Activated naive CD4-positive, alpha-beta T cell treated with anti-CD3 and anti-CD28 coated beads for 36 hours (primary cell): ENCODE results near the gene FAM161A. TPM values are rescaled to one million over a fixed set of nuclear protein-coding genes. Genes with fewer than 3 reads are reported as not detected.
"Not testable (repeated sequence)": the region's sequence is repeated elsewhere in the genome, so short reads cannot be mapped to it uniquely, and the experiment has no call there.

Experiments used
- CTCF ChIA-PET: fragments of 350-600 bp; sonication (Branson Sonifier 250); formaldehyde crosslinking; loops from one replicate; lab custom pipeline; 2021; ENCODE audit warnings: antibody characterized with exemption; lab: Charles Lee
- DNase-seq: peaks from one replicate; pipeline ENCODE4 v3.0.0-alpha.2; 2020
- H3K27ac Mint-ChIP-seq: one replicate; pipeline ENCODE4 v1.8.0; 2021; ENCODE audit warnings: mild to moderate bottlenecking, mixed read lengths
- H3K27me3 Mint-ChIP-seq: one replicate; pipeline ENCODE4 v1.8.0; 2021; ENCODE audit warnings: low read depth, mixed read lengths
- H3K36me3 Mint-ChIP-seq: one replicate; pipeline ENCODE4 v1.8.0; 2021; ENCODE audit warnings: low read depth, mixed read lengths
- H3K4me1 Mint-ChIP-seq: one replicate; pipeline ENCODE4 v1.8.0; 2021; ENCODE audit warnings: low read depth, mixed read lengths
- H3K4me3 Mint-ChIP-seq: one replicate; pipeline ENCODE4 v1.8.0; 2021; ENCODE audit warnings: mild to moderate bottlenecking, moderate library complexity, mixed read lengths
- H3K9me3 Mint-ChIP-seq: one replicate; pipeline ENCODE4 v1.8.0; 2021; ENCODE audit warnings: mixed read lengths
- intact Hi-C: fragments of 100-400 bp; cut with micrococcal nuclease; formaldehyde crosslinking; loops from one replicate; pipeline ENCODE4 v1.15.1; 2023
- total RNA-seq, 2 experiments: library from RNA; stranded (reverse); gene quantifications; one replicate each; pipeline ENCODE4 v1.2.3, GENCODE V29; 2021

Gene FAM161A
- 1 to 10 TPM; 4.0 to 5.0 TPM for total RNA-seq

GRCh38 chr2:61853847-61854563 is at the start of gene FAM161A:
FAM161A (minus strand) TSS chr2:61854060; CDS start chr2:61854041, 19 bp downstream.
- Mint-ChIP-seq H3K4me3 (peak within 1 kb of the TSS; percentile 93), H3K36me3 (peaks cover 11% of the 10 kb centered on the region), H3K27ac (peak within 1 kb of the TSS; percentile 91), H3K27me3 (no peaks in the 10 kb centered on the region), H3K4me1 (peaks cover 17% of the 10 kb centered on the region), H3K9me3 (no peaks in the 10 kb centered on the region)
- intact Hi-C loops = loop anchor here (1.0 to 10.0 kb wide), 16 partner anchors 34 to 1988 kb away; partner anchors contain the start of genes CCT4, COMMD1, EHBP1 and MDH1
- CTCF ChIA-PET = no interaction called here
- peak; percentile 83 for DNase-seq

- H3K4me1 Mint-ChIP-seq = peaks cover 3% of the 10 kb centered on the region
- H3K36me3 Mint-ChIP-seq = no peaks in the 10 kb centered on the region
- DNase-seq = no peak
- H3K27me3 Mint-ChIP-seq = no peaks in the 10 kb centered on the region
- intact Hi-C loops = no loop called here
- CTCF ChIA-PET = no interaction called here
- H3K9me3 Mint-ChIP-seq = no peaks in the 10 kb centered on the region
- H3K27ac Mint-ChIP-seq = no peak overlapping the region
- H3K4me3 Mint-ChIP-seq = no peak overlapping the region
Measured at GRCh38 chr2:61900281-61900680, 46.4 kb upstream of the FAM161A start.

GRCh38 chr2:61898810-61899209 is 45.0 kb upstream of the FAM161A start:
- H3K36me3 Mint-ChIP-seq = no peaks in the 10 kb centered on the region
- H3K27me3 Mint-ChIP-seq = no peaks in the 10 kb centered on the region
- H3K4me3 Mint-ChIP-seq = no peak overlapping the region
- intact Hi-C loops = no loop called here
- no peak overlapping the region for H3K27ac Mint-ChIP-seq
- no peaks in the 10 kb centered on the region for H3K4me1 Mint-ChIP-seq
- no peaks in the 10 kb centered on the region for H3K9me3 Mint-ChIP-seq
- peak; percentile 15 for DNase-seq
- CTCF ChIA-PET = no interaction called here

- Mint-ChIP-seq H3K4me1 (peaks cover 34% of the 10 kb centered on the region), H3K4me3 (peak within 1 kb of the TSS; percentile 99), H3K36me3 (peaks cover 33% of the 10 kb centered on the region), H3K9me3 (no peaks in the 10 kb centered on the region), H3K27ac (peak within 1 kb of the TSS; percentile 98), H3K27me3 (no peaks in the 10 kb centered on the region)
- CTCF ChIA-PET = no interaction called here
- peak; percentile 86 for DNase-seq
- intact Hi-C loops = loop anchor here (1.0 kb wide), 9 partner anchors 17 to 1132 kb away; partner anchors contain the start of genes B3GNT2, COMMD1, EHBP1 and FAM161A
Measured at GRCh38 chr2:61888267-61889055, 34.6 kb upstream of the FAM161A start, which contains the start of gene CCT4. CCT4 (minus strand) TSS chr2:61888656; CDS start chr2:61888507, 149 bp downstream.

DNA sequence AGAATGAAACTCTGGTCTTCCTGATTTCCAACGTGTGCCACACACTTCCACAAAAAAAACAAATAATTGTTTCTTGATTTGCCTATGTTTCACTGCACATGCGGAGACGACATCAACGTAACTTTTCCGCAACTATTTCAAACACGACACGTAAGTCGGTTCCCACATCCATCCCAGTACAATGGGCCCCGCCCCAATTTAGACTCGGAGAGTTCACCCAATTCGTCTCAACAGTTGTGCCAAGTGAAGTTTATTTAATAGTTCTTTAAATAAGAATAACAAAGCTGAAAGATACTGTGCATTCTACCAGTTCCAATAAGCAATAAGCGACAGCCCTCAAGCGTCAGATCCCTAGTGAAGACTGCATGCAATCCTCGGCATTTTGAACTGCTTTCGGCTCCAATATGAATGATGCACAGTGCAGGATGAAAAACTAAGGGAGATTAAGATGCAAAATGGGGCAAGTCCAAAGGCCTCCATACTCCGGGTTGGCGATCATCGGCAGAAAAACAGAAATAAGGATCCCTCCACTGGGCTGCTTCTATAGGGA is 33.9 kb upstream of the FAM161A start:
- Mint-ChIP-seq H3K9me3 (no peaks in the 10 kb centered on the region), H3K27ac (peak overlapping the region; percentile 98), H3K4me3 (peak overlapping the region; percentile 99), H3K27me3 (no peaks in the 10 kb centered on the region), H3K4me1 (peaks cover 34% of the 10 kb centered on the region), H3K36me3 (peaks cover 38% of the 10 kb centered on the region)
- intact Hi-C loops = loop anchor here (1.0 kb wide), 9 partner anchors 18 to 1131 kb away; partner anchors contain the start of genes B3GNT2, COMMD1, EHBP1 and FAM161A
- DNase-seq = peak; percentile 34
- CTCF ChIA-PET = no interaction called here

DNA sequence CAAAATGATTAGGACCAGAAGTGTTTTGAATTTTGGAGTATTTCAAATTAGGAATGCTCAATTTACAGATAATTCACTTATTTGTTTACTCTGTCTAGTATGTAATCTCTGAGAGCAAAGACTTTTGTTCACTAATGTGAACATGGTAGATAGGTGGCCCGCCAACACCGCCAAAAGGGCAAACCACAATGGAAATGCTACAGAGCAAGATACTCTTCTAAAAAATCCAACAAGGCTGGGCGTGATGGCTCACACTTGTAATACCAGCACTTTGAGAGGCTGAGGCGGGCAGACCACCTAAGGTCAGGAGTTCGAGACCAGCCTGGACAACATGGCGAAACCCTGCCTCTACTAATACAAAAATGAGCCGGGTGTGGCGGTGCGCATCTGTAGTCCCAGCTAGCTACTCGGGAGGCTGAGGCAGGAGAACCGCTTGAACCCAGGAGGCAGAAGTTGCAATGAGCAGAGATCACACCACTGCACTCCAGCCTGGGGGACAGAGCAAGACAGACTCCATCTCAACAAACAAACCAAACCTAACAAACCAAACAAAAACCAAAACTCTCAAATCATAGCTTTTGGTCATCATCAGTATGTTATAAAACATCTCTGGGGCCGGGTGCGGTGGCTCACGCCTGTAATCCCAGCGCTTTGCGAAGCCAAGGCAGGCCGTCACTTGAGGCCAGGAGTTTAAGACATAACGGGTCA is 32.2 kb upstream of the FAM161A start:
- H3K4me1 Mint-ChIP-seq = peaks cover 34% of the 10 kb centered on the region
- H3K4me3 Mint-ChIP-seq = peak overlapping the region; percentile 99
- CTCF ChIA-PET = no interaction called here
- H3K27ac Mint-ChIP-seq = peak overlapping the region; percentile 56
- DNase-seq = no peak
- H3K36me3 Mint-ChIP-seq = peaks cover 45% of the 10 kb centered on the region
- no peaks in the 10 kb centered on the region for H3K9me3 Mint-ChIP-seq
- intact Hi-C loops = no loop called here
- H3K27me3 Mint-ChIP-seq = no peaks in the 10 kb centered on the region

GRCh38 chr2:61882850-61883249 is 29.0 kb upstream of the FAM161A start:
- peaks cover 26% of the 10 kb centered on the region for H3K4me1 Mint-ChIP-seq
- H3K36me3 Mint-ChIP-seq = peaks cover 54% of the 10 kb centered on the region
- H3K9me3 Mint-ChIP-seq = no peaks in the 10 kb centered on the region
- CTCF ChIA-PET = interaction anchor here (0.6 to 0.9 kb wide), 2 partner anchors 17 to 462 kb away, joined by 3 to 4 read pairs; no protein-coding TSS in a partner anchor
- DNase-seq = no peak
- intact Hi-C loops = no loop called here
- no peaks in the 10 kb centered on the region for H3K27me3 Mint-ChIP-seq
- H3K4me3 Mint-ChIP-seq = no peak overlapping the region
- H3K27ac Mint-ChIP-seq = no peak overlapping the region

DNA sequence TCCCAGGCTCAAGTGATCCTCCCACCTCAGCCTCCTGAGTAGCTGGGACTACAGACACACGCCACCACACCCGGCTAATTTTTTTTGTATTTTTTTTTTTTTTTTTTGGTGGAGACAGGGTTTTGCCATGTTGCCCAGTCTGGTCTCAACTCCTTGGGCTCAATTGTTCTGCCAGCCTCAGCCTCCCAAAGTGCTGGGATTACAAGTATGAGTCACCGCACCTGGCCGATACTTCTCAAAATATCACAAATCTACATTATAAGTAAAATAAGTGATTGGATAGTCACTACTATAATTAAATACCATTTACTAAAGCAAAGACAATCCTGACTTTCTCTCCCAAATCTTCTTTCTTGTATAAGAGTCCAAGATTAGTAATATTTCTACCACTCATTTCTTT is 25.5 kb upstream of the FAM161A start:
- peaks cover 47% of the 10 kb centered on the region for H3K36me3 Mint-ChIP-seq
- DNase-seq, H3K9me3 Mint-ChIP-seq, H3K4me1 Mint-ChIP-seq, H3K27me3 Mint-ChIP-seq, intact Hi-C loops, H3K4me3 Mint-ChIP-seq: not testable (repeated sequence)
- H3K27ac Mint-ChIP-seq = peak overlapping the region; percentile 30
- CTCF ChIA-PET = interaction anchor here (0.7 kb wide), 1 partner anchor 694 kb away, joined by 3 read pairs; no protein-coding TSS in a partner anchor

- no peak for DNase-seq
- CTCF ChIA-PET = no interaction called here
- intact Hi-C loops = no loop called here
- Mint-ChIP-seq H3K36me3 (peaks cover 50% of the 10 kb centered on the region), H3K27ac (peak overlapping the region; percentile 31), H3K4me3 (no peak overlapping the region), H3K27me3 (no peaks in the 10 kb centered on the region), H3K9me3 (no peaks in the 10 kb centered on the region), H3K4me1 (no peaks in the 10 kb centered on the region)
Measured at GRCh38 chr2:61878761-61879160, 24.9 kb upstream of the FAM161A start.

DNA sequence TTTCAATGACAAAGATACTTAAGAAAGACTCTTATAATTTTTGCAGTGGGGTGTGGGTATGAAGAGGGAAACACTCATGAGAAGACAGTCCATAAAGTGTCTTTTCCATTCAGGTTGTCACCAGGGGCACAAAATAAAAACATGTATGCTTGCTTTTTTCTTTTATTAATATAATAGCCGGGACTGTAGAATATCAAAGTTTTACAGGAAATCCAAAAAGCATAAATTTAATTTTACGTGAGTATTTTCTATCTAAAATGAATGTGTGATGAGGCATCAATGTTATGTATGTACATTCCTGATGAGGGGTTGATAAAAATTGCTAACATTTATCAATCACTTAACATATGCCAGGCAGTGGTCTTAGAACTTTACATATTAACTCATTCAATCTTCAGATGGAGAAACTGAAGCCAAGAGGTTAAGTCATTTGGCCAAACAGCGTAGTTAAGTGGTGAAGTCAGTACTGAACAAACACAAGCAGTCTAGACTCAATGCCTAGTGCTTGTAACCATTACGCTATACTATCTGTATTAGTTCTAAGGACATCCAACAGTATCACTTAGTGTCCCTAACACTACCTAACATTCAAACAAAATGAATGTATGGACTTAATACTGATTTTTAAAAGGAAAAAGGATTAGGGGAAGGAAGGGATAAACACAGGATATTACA is 23.8 kb upstream of the FAM161A start:
- no peak overlapping the region for H3K27ac Mint-ChIP-seq
- DNase-seq = no peak
- H3K27me3 Mint-ChIP-seq = no peaks in the 10 kb centered on the region
- CTCF ChIA-PET = no interaction called here
- no peaks in the 10 kb centered on the region for H3K4me1 Mint-ChIP-seq
- no peak overlapping the region for H3K4me3 Mint-ChIP-seq
- peaks cover 44% of the 10 kb centered on the region for H3K36me3 Mint-ChIP-seq
- no peaks in the 10 kb centered on the region for H3K9me3 Mint-ChIP-seq
- intact Hi-C loops = no loop called here

DNA sequence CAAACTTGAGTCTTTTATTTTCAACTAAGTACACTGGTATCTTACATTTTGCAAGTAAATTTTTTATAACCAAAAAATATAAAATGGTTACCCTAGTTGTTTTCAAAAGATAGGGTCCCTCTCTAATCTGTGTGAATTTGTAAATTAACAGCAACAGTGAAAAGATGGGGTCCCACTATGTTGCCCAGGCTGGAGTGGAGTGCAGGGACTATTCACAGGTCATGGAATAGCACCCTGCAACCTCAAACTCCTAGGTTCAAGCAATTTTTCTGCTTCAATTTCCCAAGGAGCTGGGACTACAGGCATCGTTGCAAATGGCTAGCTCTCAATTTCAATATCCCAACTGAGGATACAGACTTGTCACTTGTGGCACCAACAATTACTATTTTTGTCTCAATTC is 22.5 kb upstream of the FAM161A start:
- H3K27me3 Mint-ChIP-seq = no peaks in the 10 kb centered on the region
- H3K9me3 Mint-ChIP-seq = no peaks in the 10 kb centered on the region
- H3K4me3 Mint-ChIP-seq = no peak overlapping the region
- intact Hi-C loops = no loop called here
- H3K27ac Mint-ChIP-seq = no peak overlapping the region
- peaks cover 48% of the 10 kb centered on the region for H3K36me3 Mint-ChIP-seq
- no peaks in the 10 kb centered on the region for H3K4me1 Mint-ChIP-seq
- CTCF ChIA-PET = no interaction called here
- no peak for DNase-seq
